NCI-H146 treated with DMSO at 0.1 percent for 48 hours (cell line): Measurements from ENCODE around the gene TIMD4.
"Not testable (repeated sequence)": the region's sequence is repeated elsewhere in the genome, so short reads cannot be mapped to it uniquely, and the experiment has no call there.

ENCODE experiments used
- DNase-seq: peaks from one replicate; lab custom pipeline; 2025; ENCODE audit not compliant: unreplicated experiment; lab: John Stamatoyannopoulos, UW

Gene TIMD4

DNA sequence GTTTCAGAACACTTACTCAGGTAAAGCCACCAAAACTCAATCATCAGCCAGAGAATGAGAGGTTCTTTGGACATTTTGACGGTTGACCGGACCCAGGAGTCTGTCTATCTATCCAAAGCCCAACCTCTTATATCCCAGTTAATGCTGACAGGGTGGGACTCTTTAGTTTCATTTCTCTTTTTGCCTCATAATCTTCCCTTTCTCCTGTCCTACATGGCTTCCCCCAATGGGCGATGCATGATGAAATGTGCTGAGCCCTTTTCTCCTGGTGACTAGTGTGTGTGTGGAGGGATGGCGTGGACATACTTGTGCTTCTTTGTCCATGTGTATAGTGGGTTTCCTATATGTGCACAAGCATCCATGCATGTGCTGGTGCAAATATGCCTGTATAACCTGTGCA, at the start of gene TIMD4:
Gene TIMD4, minus strand, starts transcription at position 102 of the 400 bp plus-strand sequence. Its CDS starts 28 bp downstream, at position 74.
- no peak for DNase-seq

- no peak for DNase-seq
These were observed 43.2 kb upstream of the TIMD4 start for GRCh38 chr5:157006262-157006661.

DNA sequence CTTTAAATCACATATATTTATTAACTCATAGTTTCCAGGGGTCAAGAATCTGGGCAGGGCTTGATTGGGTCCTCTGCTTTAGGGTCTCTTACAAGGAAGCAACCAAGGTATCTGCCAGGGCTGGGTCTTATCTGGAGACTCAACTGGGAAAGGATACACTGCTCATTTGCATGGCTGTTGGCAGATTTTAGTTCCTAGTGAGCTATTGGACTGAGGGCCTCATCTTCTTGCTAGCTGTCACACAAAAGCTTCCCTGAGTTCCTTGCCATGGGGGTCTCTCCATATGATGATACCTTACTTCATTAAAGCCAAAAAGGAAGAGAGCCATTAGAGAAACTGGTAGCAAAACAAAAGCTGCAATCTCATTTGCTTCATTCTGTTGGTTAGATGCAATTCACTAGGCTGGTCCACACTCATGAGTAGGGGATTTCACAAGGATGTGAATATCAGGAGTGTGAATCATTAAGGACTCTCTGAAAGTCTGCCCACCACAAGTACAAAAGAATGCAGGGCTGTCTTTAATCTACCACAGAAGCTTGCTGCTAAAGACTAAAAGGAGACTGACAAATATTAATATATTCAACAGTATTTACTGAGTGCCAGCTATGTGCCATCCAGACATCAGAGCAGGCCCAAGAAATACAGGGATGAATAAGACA, 42.0 kb upstream of the TIMD4 start:
- DNase-seq, result no peak

DNA sequence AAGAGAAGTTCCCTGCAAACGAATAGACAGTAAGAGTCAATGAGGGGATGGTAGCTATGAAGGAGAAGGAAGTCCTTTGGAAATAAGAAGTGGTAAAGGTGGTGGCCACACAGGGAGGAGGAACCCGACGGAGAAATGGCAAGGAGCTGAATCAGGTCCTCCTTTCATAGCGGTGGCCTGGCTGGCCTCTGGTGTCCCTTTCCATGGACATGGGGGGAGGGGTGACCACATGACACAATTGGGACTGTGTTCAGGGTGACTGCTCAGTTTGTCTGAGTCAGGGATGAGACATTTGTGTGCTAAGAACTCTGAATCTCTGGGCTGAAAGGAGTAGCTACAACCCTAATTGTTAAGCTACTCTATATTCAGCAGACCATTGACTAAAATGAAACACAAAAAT, 28.7 kb upstream of the TIMD4 start:
- no peak for DNase-seq

- no peak for DNase-seq
These were observed 21.0 kb upstream of the TIMD4 start for GRCh38 chr5:156984064-156984463.

DNA sequence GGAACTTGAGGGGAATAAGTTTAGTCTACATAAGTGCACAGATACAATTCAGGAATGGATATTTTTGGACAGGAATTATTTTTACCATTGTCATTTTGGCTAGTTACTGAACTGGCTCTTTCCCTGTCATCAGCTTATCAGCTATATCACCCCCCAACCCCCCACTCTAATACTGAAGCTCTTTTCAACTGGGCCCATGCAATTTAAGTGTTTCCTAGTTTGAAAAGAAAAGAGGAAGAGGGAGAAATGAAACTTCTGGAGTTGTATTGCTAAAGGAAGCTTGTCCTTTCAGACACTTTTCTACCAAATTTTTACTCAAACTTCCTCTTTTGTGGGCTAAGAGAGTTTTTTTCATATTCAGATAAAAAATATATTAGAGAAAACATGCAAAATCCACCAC, 18.5 kb upstream of the TIMD4 start:
- no peak for DNase-seq

GRCh38 chr5:156974328-156974727, 11.3 kb upstream of the TIMD4 start:
- no peak for DNase-seq

DNA sequence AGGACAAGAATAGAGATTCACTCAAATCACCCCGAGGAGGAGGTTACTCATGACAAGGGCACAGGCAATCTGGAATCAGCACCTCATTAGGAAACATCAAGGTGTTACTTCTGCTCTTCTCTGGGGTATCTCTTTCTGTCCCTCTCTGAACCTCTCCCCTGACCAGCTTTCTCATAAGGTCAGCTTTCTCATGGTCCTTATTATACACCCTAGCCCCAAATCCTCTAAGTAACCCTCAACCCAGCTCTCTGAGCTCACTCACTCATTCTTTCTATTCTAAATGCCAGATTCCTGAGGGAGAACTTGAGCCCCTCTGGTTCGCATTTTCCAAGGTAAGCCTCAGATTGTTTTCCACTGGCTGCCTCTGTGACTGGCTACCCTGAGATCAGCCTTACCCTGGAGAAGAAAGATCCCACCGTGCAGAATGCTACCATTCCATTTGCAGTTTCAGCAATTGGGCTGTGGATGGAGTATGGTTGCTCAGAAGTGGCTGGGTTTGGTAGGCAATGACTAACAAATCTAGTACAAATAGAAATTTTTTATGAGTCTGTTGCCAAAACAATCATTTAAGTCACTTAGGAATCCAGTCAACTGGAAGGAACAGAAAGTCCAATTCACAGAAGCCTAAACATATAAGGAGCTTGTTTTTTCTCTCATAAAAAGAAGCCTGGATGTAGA, 9.0 kb upstream of the TIMD4 start:
- no peak for DNase-seq

DNA sequence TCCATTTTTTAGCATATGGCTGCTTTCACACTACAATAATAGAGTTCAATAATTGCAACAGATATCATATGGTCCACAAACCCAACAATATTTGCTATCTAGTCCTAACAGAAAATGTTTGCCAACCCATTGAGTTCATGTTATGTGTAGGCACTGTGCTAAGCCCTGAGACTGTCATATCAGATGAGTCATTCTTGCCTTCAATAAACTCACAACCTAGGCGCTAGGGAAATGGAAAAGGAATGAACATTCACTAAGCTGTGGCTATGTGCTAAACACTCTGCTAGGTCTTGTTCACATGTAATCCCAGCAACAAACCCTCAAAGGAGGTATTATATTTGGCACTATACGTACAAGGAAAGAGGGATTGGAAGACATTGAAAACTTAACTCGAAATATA, 8.4 kb upstream of the TIMD4 start:
- DNase-seq, result no peak

- DNase-seq, result not testable (repeated sequence)
These were observed 4.4 kb upstream of the TIMD4 start for GRCh38 chr5:156967386-156967785.

DNA sequence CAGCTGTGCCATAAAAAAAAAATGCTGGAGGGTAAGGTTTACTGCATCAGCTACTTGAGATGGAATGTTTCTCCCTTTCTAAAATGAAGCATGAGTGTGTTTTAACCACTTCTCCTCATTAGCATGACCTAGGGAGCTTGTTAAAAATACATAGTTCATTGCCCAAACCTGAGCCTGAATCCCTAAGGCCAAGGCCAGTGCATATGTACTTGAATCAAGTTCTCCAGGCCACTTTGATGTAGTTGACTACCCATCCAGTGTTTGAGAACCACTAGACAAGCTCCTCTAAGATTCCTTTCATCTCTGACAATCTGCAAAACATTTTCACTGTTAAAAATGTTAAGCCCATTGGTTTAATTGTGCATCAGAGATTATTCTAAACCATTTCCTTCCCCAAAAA, 6.7 kb downstream of the TIMD4 start:
- no peak for DNase-seq

- DNase-seq, result no peak
These were observed 11.7 kb downstream of the TIMD4 start for GRCh38 chr5:156951359-156951758.

DNA sequence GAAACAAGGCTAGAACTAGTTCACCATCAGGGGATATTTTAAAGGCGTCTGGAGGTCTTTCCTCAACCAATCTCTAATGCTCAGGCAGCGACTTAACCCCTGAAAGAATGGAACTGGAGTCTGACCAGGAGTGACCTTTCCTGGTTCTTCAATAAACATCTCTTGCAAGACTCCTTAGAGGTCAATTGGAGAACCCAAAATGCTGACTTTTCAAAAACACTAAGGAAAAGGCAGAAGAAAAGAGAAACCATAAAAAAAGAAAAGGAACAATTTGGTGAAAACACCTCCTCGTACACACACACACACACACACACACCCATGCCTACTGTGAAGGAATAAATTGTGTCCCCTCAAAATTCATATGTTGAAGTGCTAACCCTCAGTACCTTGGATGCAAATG, 12.3 kb downstream of the TIMD4 start:
- DNase-seq, result no peak

DNA sequence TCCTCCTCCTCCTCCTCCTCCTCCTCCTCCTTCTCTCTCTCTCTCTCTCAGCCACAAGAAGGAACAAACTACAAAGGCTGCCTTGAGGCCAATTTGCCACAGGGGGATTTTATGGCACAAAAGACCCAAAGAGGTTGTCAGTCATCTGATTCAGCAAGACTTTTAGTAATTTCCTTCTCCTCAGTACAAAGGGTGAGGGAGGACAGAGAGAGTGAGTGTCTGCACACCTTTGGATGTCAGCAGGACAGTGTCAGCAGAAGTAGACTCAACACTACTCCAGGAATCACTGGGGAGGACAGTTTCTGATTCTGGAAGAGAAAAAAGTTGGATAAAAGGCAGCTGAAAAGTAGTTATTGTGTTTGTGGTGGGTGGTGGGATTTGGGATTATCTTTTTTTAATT, 13.6 kb downstream of the TIMD4 start:
- DNase-seq, result no peak

DNA sequence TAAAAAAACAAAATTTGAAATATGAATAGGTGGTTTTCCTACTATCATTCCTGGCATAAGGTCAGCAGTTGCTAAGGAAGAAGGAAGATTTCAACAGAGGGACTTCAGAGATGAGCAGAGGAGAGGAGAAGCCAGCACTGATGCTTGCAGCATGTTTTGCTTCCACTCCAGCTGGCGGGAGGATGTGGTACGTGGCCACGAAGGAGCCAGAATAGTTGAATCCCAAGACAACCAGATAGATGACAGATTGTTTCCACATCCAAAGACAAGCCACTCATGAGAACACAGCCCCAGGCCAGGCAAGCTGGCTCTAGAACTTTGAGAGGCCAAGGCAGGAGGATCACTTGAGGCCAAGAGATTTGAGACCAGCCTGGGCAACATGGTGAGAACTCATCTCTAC, 15.1 kb downstream of the TIMD4 start:
- DNase-seq, result no peak

- DNase-seq, result no peak
These were observed 21.0 kb downstream of the TIMD4 start for GRCh38 chr5:156942064-156942463.

- DNase-seq, result not testable (repeated sequence)
These were observed 22.6 kb downstream of the TIMD4 start for GRCh38 chr5:156940462-156940861.

GRCh38 chr5:156936972-156937371, 26.1 kb downstream of the TIMD4 start:
- no peak for DNase-seq

GRCh38 chr5:156934450-156935211, 28.4 kb downstream of the TIMD4 start:
- no peak for DNase-seq

DNA sequence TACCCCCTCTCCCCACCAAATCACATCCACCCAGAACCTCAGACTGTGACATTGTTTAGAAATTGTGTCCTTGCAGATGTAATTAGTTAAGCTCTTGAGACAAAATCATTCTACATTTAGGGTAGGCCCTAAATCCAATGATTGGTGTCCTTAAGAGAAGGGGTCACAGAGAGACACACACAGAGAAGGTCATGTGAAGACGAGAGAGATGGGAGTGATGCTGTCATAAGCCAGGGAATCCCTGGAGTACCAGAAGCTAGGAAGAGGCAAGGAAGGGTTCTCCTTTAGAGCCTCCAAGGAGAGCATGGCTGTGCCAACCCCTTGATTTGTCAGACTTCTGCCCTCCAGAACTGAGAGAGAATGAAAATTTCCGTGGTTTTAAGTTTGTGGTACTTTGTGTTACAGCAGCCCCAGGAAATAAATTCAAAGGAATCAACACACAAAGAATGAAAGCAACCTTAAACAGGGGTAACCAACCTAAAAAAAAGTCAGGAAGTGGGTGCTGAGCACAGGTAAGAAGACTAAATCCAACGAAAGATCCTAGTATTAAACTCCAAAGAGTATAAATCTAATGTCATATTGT, 33.6 kb downstream of the TIMD4 start:
- no peak for DNase-seq

DNA sequence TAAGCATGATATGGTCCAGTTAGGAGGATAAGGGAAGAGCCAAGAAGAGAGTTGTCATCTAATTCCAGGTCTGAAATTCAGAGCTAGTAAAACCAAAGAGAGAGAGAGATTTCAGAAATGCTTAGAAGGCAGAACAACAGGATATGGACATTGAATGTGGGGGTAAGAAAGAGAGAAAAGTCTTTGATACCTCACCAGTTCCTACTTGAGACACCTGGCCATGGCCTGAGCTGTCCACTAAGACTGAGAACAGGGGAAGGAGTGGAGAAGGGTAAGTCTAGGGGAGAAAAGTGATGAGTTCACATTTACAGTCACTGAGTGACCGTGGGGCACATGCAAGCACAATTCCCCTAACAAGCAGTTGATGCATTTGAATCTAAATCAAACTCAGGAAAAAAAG, 35.5 kb downstream of the TIMD4 start:
- no peak for DNase-seq

- DNase-seq, result not testable (repeated sequence)
These were observed 37.3 kb downstream of the TIMD4 start for GRCh38 chr5:156925767-156926166.
